PC-3 (cell line): ENCODE measurements around the gene ZMYM4. TPM values are rescaled to one million over a fixed set of nuclear protein-coding genes. Genes with fewer than 3 reads are reported as not detected.

Experiments
- ATAC-seq: fragments of 200-7000 bp; cut with Tn5 transposase; 2 replicates; pipeline ENCODE4 v1.9.1; 2020; ENCODE audit warnings: mild to moderate bottlenecking, moderate library complexity
- BruUV-seq: library from RNA; stranded (reverse); fragments of 400-500 nt; replicated peaks from 2 replicates; lab custom pipeline; 2021; lab: Mats Ljungman, UMichigan
- CTCF ChIA-PET: fragments of 300-600 bp; sonication (Branson Sonifier 250); formaldehyde crosslinking; loops from one replicate; lab custom pipeline; 2022; ENCODE audit warnings: antibody characterized with exemption; lab: Charles Lee
- POLR2A ChIA-PET: fragments of 300-600 bp; sonication (Branson Sonifier 250); formaldehyde crosslinking; loops from one replicate; lab custom pipeline; 2022; ENCODE audit warnings: antibody characterized with exemption; ENCODE audit not compliant: unreplicated experiment; lab: Charles Lee
- DNase-seq: peaks from one replicate; pipeline ENCODE4 v3.0.0-alpha.2; 2015
- H2AFZ ChIP-seq: fragments of 300-600 bp; sonication (generic); 2 replicates; pipeline ENCODE4 v1.6.0; 2016; ENCODE audit warnings: antibody characterized with exemption, low read length
- H3F3A ChIP-seq: fragments of 300-600 bp; sonication (generic); one replicate; pipeline ENCODE4 v1.6.0; 2017; ENCODE audit warnings: antibody characterized with exemption, low read length, control low read depth, mild to moderate bottlenecking; ENCODE audit not compliant: unreplicated experiment
- H3K27ac ChIP-seq: fragments of 300-600 bp; sonication (generic); 2 replicates; pipeline ENCODE4 v1.5.1; 2016; ENCODE audit warnings: mild to moderate bottlenecking, low read length
- H3K27me3 ChIP-seq: fragments of 300-600 bp; sonication (generic); 2 replicates; pipeline ENCODE4 v1.6.1; 2016; ENCODE audit warnings: low read length, mixed read lengths
- H3K36me3 ChIP-seq: fragments of 300-600 bp; sonication (generic); 2 replicates; pipeline ENCODE4 v1.6.1; 2016; ENCODE audit warnings: low read depth, mixed run types, low read length, mixed read lengths
- H3K4me1 ChIP-seq: fragments of 300-600 bp; sonication (generic); 2 replicates; pipeline ENCODE4 v1.5.1; 2016; ENCODE audit warnings: low read length; ENCODE audit not compliant: insufficient read depth
- H3K4me2 ChIP-seq: fragments of 300-600 bp; sonication (generic); 2 replicates; pipeline ENCODE4 v1.6.0; 2016; ENCODE audit warnings: low read length
- H3K4me3 ChIP-seq: fragments of 300-600 bp; sonication (generic); 2 replicates; pipeline ENCODE4 v1.5.1; 2016; ENCODE audit warnings: mild to moderate bottlenecking, low read length, mixed read lengths
- H3K79me2 ChIP-seq: fragments of 300-600 bp; sonication (generic); 2 replicates; pipeline ENCODE4 v1.6.1; 2017; ENCODE audit warnings: low read length, mixed read lengths
- H3K9ac ChIP-seq: fragments of 300-600 bp; sonication (generic); 2 replicates; pipeline ENCODE4 v1.6.0; 2016; ENCODE audit warnings: mild to moderate bottlenecking, low read length
- H3K9me2 ChIP-seq: fragments of 300-600 bp; sonication (generic); replicated peaks from 2 replicates; pipeline ENCODE4 v1.6.1; 2016; ENCODE audit warnings: mixed run types, low read length, mixed read lengths
- H3K9me3 ChIP-seq: fragments of 300-600 bp; sonication (generic); 2 replicates; pipeline ENCODE4 v1.6.1; 2016; ENCODE audit warnings: low read length, mixed read lengths
- H4K20me1 ChIP-seq: fragments of 300-600 bp; sonication (generic); 2 replicates; pipeline ENCODE4 v1.6.1; 2016; ENCODE audit warnings: low read length, mixed read lengths
- CTCF ChIP-seq: fragments of 300-600 bp; sonication (generic); conservative IDR thresholded peaks from 2 replicates; pipeline ENCODE4 v1.5.1; 2017; ENCODE audit warnings: antibody characterized with exemption, low read depth, mild to moderate bottlenecking, low read length
- EZH2 ChIP-seq: fragments of 300-600 bp; sonication (generic); IDR thresholded peaks from one replicate; pipeline ENCODE4 v1.6.1; 2017; ENCODE audit warnings: antibody characterized with exemption, mild to moderate bottlenecking, low read length; ENCODE audit not compliant: unreplicated experiment
- EZH2phosphoT487 ChIP-seq: fragments of 300-600 bp; sonication (generic); IDR thresholded peaks from 2 replicates; pipeline ENCODE4 v1.6.1; 2018; ENCODE audit warnings: mild to moderate bottlenecking, antibody characterized with exemption, low read length, borderline replicate concordance
- intact Hi-C: fragments of 100-400 bp; cut with micrococcal nuclease; formaldehyde crosslinking; loops from 2 replicates; pipeline ENCODE4 v1.9.0; 2023
- total RNA-seq: library from RNA; depleted of rRNA; stranded (reverse); fragments of >200 nt; gene quantifications from 2 replicates; pipeline ENCODE4 v1.2.3, GENCODE V29; 2014

Gene ZMYM4
- total RNA-seq, 1 experiment from 2014 or later: 28.5 TPM

GRCh38 chr1:35401049-35401448 is 132.5 kb downstream of the ZMYM4 start:
- no peak overlapping the region for H3K27ac ChIP-seq
- H3K79me2 ChIP-seq: no peaks in the 10 kb centered on the region
- ChIA-PET POLR2A (no interaction called here), CTCF (no interaction called here)
- ATAC-seq: no peak
- H2AFZ ChIP-seq: no peak overlapping the region
- H3F3A ChIP-seq: peaks cover 5% of the 10 kb centered on the region
- H4K20me1 ChIP-seq: no peaks in the 10 kb centered on the region
- no peak overlapping the region for H3K4me3 ChIP-seq
- H3K9me3 ChIP-seq: no peaks in the 10 kb centered on the region
- no peak for DNase-seq
- H3K36me3 ChIP-seq: peaks cover 41% of the 10 kb centered on the region
- H3K4me2 ChIP-seq: no peak overlapping the region
- no peaks in the 10 kb centered on the region for H3K9me2 ChIP-seq
- no peak overlapping the region for H3K9ac ChIP-seq
- intact Hi-C loops: loop anchor here (10.0 kb wide), 1 partner anchor 196 kb away; no protein-coding TSS in a partner anchor
- no peaks in the 10 kb centered on the region for H3K27me3 ChIP-seq
- TF ChIP-seq CTCF: no peak
- no peak for TF ChIP-seq EZH2phosphoT487
- no peak for TF ChIP-seq EZH2
- no TSS peak for BruUV-seq
- H3K4me1 ChIP-seq: 0 out of 2 replicates have a peak, but pooled peaks cover 5% of the 10 kb centered on the region

GRCh38 chr1:35406103-35406502 is 137.6 kb downstream of the ZMYM4 start:
- peaks cover 33% of the 10 kb centered on the region for H3K36me3 ChIP-seq
- ChIA-PET CTCF (no interaction called here), POLR2A (interaction anchor here (0.5 kb wide), 1 partner anchor 10 kb away, joined by 5 read pairs; no protein-coding TSS in a partner anchor)
- intact Hi-C loops: loop anchor here (10.0 kb wide), 1 partner anchor 201 kb away; no protein-coding TSS in a partner anchor
- H3K27ac ChIP-seq: no peak overlapping the region
- no peak for TF ChIP-seq EZH2
- TF ChIP-seq EZH2phosphoT487: no peak
- TF ChIP-seq CTCF: no peak
- DNase-seq (peak; percentile 63), ATAC-seq (peak; percentile 99)
- no peak overlapping the region for H3K4me2 ChIP-seq
- H4K20me1 ChIP-seq: no peaks in the 10 kb centered on the region
- no peak overlapping the region for H3K4me3 ChIP-seq
- no peaks in the 10 kb centered on the region for H3K79me2 ChIP-seq
- no peaks in the 10 kb centered on the region for H3K27me3 ChIP-seq
- no peaks in the 10 kb centered on the region for H3K9me3 ChIP-seq
- BruUV-seq: no TSS peak
- H3K4me1 ChIP-seq: 0 out of 2 replicates have a peak, but pooled peaks cover 11% of the 10 kb centered on the region
- H3K9me2 ChIP-seq: no peaks in the 10 kb centered on the region
- H2AFZ ChIP-seq: no peak overlapping the region
- peaks cover 5% of the 10 kb centered on the region for H3F3A ChIP-seq
- no peak overlapping the region for H3K9ac ChIP-seq

GRCh38 chr1:35407743-35408142 is 139.2 kb downstream of the ZMYM4 start:
- intact Hi-C loops: loop anchor here (10.0 kb wide), 1 partner anchor 203 kb away; no protein-coding TSS in a partner anchor
- H3K79me2 ChIP-seq: no peaks in the 10 kb centered on the region
- ChIA-PET POLR2A (no interaction called here), CTCF (interaction anchor here (0.5 kb wide), 1 partner anchor 320 kb away, joined by 3 read pairs; no protein-coding TSS in a partner anchor)
- TF ChIP-seq EZH2 (no peak), EZH2phosphoT487 (no peak), CTCF (no peak)
- H3K27ac ChIP-seq: no peak overlapping the region
- no peaks in the 10 kb centered on the region for H3K9me3 ChIP-seq
- no peaks in the 10 kb centered on the region for H3K27me3 ChIP-seq
- DNase-seq (no peak), ATAC-seq (no peak)
- 0 out of 2 replicates have a peak, but pooled peaks cover 11% of the 10 kb centered on the region for H3K4me1 ChIP-seq
- H3K9me2 ChIP-seq: no peaks in the 10 kb centered on the region
- H3K36me3 ChIP-seq: peaks cover 32% of the 10 kb centered on the region
- no peaks in the 10 kb centered on the region for H4K20me1 ChIP-seq
- H3F3A ChIP-seq: peaks cover 5% of the 10 kb centered on the region
- no peak overlapping the region for H3K4me2 ChIP-seq
- H3K4me3 ChIP-seq: no peak overlapping the region
- no TSS peak for BruUV-seq
- H2AFZ ChIP-seq: no peak overlapping the region
- no peak overlapping the region for H3K9ac ChIP-seq
